ENCODE results near the gene NIBAN1. TPM values are rescaled to one million over a fixed set of nuclear protein-coding genes. Genes with fewer than 3 reads are reported as not detected.

Gene NIBAN1
- total and polyA plus RNA-seq, 2 donors (not counting 3 experiments of a cell fraction or from before 2014, with no cell fraction given) = 0.23 to 2.8 TPM

DNA sequence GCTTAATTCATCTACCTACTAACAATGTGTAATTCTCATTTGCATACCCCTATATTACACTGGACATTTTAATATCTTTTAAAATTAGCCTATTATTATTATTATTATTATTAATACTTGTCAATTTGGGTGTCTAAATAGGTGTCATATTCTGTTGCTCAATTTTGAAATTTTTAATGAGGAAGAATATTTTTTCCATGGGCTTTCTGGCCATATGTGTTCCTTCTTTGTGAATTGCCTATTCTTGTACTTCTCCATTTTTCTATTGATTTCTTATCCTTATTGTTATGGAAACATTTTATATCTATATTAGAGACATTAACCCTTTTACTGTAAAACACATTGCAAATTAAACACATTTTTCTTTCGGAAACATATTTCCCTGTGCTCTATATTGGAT, 6.4 kb upstream of the NIBAN1 start:
- Histone ChIP-seq H3K9ac (replicated peaks; ENCODE audit: extremely low read depth, insufficient read depth, low read length) (no peak overlapping the region), H3K27me3 (ENCODE audit: control insufficient read depth in 2 of 2, insufficient read depth in 2 of 2, low read length in 2 of 2) (peaks cover 0 to 5% of the 10 kb centered on the region in 2 experiments), H3K36me3 (ENCODE audit: control insufficient read depth in 2 of 2, extremely low read depth in 1 of 2, insufficient read depth in 2 of 2, low read length in 2 of 2) (no peaks in the 10 kb centered on the region), H3K4me2 (ENCODE audit: insufficient read depth, low read length) (no peak overlapping the region), H3K9me1 (replicated peaks; ENCODE audit: control insufficient read depth, extremely low read depth, insufficient read depth, low read length) (no peaks in the 10 kb centered on the region), H4K20me1 (replicated peaks; ENCODE audit: control insufficient read depth, extremely low read depth, insufficient read depth, low read length) (no peaks in the 10 kb centered on the region), H3K27ac (ENCODE audit: insufficient read depth, low read depth, low read length) (no peak overlapping the region), H3K9me3 (replicated peaks; ENCODE audit: control insufficient read depth, insufficient read depth, low read length) (no peaks in the 10 kb centered on the region), H3K4me3 (replicated peaks in 1 of 3; ENCODE audit: insufficient read depth in 1 of 3, low read depth in 1 of 3, low read length in 3 of 3) (no peak overlapping the region), H3K4me1 (ENCODE audit: control insufficient read depth, extremely low read depth, insufficient read depth, low read length) (no peaks in the 10 kb centered on the region), H3K79me2 (ENCODE audit: control insufficient read depth, insufficient read depth, low read length) (no peaks in the 10 kb centered on the region), H2AFZ (ENCODE audit: low read depth, low read length) (no peak overlapping the region)
- FAIRE-seq = no peak
- ChIA-PET CTCF (interaction anchor here (1.1 to 5.0 kb wide), 4 partner anchors 165 to 189 kb away, joined by 3 to 139 read pairs (median 4); no protein-coding TSS in a partner anchor), POLR2A (no interaction called here)
- intact Hi-C loops (cut with micrococcal nuclease) = loop anchor here (10.0 kb wide), 1 partner anchor 714 kb away; no protein-coding TSS in a partner anchor
- DNase-seq (ENCODE audit: low read depth, low spot score) = no peak
- TF ChIP-seq, protein P1, sequence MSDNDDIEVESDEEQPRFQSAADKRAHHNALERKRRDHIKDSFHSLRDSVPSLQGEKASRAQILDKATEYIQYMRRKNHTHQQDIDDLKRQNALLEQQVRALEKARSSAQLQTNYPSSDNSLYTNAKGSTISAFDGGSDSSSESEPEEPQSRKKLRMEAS (IDR thresholded peaks at IDR 0.05; ENCODE audit: insufficient read depth, insufficient read length) = no peak
- no peak for TF ChIP-seq GATA2 (IDR thresholded peaks at IDR 0.05; ENCODE audit: insufficient read depth, insufficient read length, low read depth, low read length)
- no peak for TF ChIP-seq JUN (IDR thresholded peaks at IDR 0.05; ENCODE audit: borderline replicate concordance, insufficient read depth, insufficient read length, low read depth)
- no peak for TF ChIP-seq POLR2AphosphoS5 (IDR thresholded peaks at IDR 0.05; ENCODE audit: insufficient read depth, low read depth, low read length)
- TF ChIP-seq POLR2A (IDR thresholded peaks at IDR 0.05; ENCODE audit: low read depth, low read length) = no peak
- TF ChIP-seq EZH2 (IDR thresholded peaks at IDR 0.05; ENCODE audit: borderline replicate concordance, low read depth, low read length, severe bottlenecking) = no peak
- no peak for TF ChIP-seq FOS (IDR thresholded peaks at IDR 0.05; ENCODE audit: borderline replicate concordance, insufficient read depth, low read length)
- TF ChIP-seq, protein P2, sequence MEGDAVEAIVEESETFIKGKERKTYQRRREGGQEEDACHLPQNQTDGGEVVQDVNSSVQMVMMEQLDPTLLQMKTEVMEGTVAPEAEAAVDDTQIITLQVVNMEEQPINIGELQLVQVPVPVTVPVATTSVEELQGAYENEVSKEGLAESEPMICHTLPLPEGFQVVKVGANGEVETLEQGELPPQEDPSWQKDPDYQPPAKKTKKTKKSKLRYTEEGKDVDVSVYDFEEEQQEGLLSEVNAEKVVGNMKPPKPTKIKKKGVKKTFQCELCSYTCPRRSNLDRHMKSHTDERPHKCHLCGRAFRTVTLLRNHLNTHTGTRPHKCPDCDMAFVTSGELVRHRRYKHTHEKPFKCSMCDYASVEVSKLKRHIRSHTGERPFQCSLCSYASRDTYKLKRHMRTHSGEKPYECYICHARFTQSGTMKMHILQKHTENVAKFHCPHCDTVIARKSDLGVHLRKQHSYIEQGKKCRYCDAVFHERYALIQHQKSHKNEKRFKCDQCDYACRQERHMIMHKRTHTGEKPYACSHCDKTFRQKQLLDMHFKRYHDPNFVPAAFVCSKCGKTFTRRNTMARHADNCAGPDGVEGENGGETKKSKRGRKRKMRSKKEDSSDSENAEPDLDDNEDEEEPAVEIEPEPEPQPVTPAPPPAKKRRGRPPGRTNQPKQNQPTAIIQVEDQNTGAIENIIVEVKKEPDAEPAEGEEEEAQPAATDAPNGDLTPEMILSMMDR (IDR thresholded peaks at IDR 0.05; ENCODE audit: extremely low read depth in 1 of 2, insufficient read depth in 1 of 2, low read depth in 1 of 2, low read length in 2 of 2) = no peak
- no peak for TF ChIP-seq MYC (IDR thresholded peaks at IDR 0.05; ENCODE audit: low read depth, low read length)
- dilution Hi-C loops (cut with MboI; ENCODE audit: extremely low pct_ligation_motif_present, low sequenced_read_pairs) = no loop called here
- BruUV-seq (replicated peaks) = no TSS peak

Data from endothelial cell of umbilical vein (primary cell).